ENCODE data around the gene STAG1. TPM values are rescaled to one million over a fixed set of nuclear protein-coding genes. Genes with fewer than 3 reads are reported as not detected.

Gene STAG1
- total and polyA plus RNA-seq, 2 of the 13 experiments (the other 11 are each of a cell fraction or from before 2014, with no cell fraction given), result 6.2 to 25.9 TPM

DNA sequence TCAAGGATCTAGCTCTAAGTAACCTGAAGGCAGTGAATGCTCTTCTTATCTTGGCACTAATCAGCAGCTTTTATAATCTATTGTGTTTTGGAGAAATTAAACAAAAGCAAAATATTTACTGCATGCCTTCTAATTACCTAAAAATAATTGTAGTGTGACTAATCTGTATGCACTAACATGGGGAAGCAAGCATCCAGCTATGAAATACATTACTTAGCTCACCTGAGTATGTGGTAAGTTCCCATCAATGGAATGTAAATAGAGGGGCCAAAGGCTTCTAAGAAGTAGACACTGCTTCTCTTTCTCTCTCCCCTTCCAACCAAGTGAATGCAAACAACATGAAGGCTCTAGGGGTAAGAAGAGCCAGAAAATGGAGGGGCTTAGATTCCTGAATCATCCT is 165.6 kb downstream of the STAG1 start (continued):
- TF ChIP-seq BCL6 (CRISPR knock-in tag; IDR thresholded peaks at IDR 0.05), result peak; percentile 72
- no peak for TF ChIP-seq SRF (IDR thresholded peaks at IDR 0.05; ENCODE audit: low read depth, low read length)
- TF ChIP-seq, protein P1, sequence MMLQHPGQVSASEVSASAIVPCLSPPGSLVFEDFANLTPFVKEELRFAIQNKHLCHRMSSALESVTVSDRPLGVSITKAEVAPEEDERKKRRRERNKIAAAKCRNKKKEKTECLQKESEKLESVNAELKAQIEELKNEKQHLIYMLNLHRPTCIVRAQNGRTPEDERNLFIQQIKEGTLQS (CRISPR knock-in tag; IDR thresholded peaks at IDR 0.05), result no peak
- TF ChIP-seq MEIS1 (CRISPR knock-in tag; IDR thresholded peaks at IDR 0.05; ENCODE audit: borderline replicate concordance), result no peak
- TF ChIP-seq TSC22D2 (CRISPR knock-in tag; IDR thresholded peaks at IDR 0.05; ENCODE audit: borderline replicate concordance), result no peak
- no peak for TF ChIP-seq PCBP1 (IDR thresholded peaks at IDR 0.05; ENCODE audit: borderline replicate concordance, low read depth, low read length)
- TF ChIP-seq, protein P2, sequence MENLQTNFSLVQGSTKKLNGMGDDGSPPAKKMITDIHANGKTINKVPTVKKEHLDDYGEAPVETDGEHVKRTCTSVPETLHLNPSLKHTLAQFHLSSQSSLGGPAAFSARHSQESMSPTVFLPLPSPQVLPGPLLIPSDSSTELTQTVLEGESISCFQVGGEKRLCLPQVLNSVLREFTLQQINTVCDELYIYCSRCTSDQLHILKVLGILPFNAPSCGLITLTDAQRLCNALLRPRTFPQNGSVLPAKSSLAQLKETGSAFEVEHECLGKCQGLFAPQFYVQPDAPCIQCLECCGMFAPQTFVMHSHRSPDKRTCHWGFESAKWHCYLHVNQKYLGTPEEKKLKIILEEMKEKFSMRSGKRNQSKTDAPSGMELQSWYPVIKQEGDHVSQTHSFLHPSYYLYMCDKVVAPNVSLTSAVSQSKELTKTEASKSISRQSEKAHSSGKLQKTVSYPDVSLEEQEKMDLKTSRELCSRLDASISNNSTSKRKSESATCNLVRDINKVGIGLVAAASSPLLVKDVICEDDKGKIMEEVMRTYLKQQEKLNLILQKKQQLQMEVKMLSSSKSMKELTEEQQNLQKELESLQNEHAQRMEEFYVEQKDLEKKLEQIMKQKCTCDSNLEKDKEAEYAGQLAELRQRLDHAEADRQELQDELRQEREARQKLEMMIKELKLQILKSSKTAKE (CRISPR knock-in tag; IDR thresholded peaks at IDR 0.05; ENCODE audit: borderline replicate concordance), result no peak
- no peak for TF ChIP-seq ZNF20 (CRISPR knock-in tag; IDR thresholded peaks at IDR 0.05)
- TF ChIP-seq NFIC (IDR thresholded peaks at IDR 0.05; ENCODE audit: low read length), result 0 out of 2 replicates have a peak, but pooled peaks have one; percentile 49
- no peak for TF ChIP-seq HDAC6 (IDR thresholded peaks at IDR 0.05; ENCODE audit: low read depth, low read length)
- TF ChIP-seq ZFY (CRISPR knock-in tag; IDR thresholded peaks at IDR 0.05), result no peak
- no peak for TF ChIP-seq ZNF660 (CRISPR knock-in tag; IDR thresholded peaks at IDR 0.05; ENCODE audit: borderline replicate concordance, low read depth)
- no peak for TF ChIP-seq CCDC6 (CRISPR knock-in tag; IDR thresholded peaks at IDR 0.05)
- no peak for TF ChIP-seq SMAD1 (CRISPR knock-in tag; IDR thresholded peaks at IDR 0.05; ENCODE audit: borderline replicate concordance, low read depth)
- no peak for TF ChIP-seq HMGA1 (CRISPR knock-in tag; conservative IDR thresholded peaks at IDR 0.05)
- TF ChIP-seq ZNF607 (CRISPR knock-in tag; IDR thresholded peaks at IDR 0.05; ENCODE audit: borderline replicate concordance), result no peak
- TF ChIP-seq NR2F6 (IDR thresholded peaks at IDR 0.05), result 0 out of 2 replicates have a peak, but pooled peaks have one; percentile 22
- no peak for TF ChIP-seq NR2F6 (CRISPR knock-in tag; IDR thresholded peaks at IDR 0.05)
- TF ChIP-seq ZNF850 (CRISPR knock-in tag; conservative IDR thresholded peaks at IDR 0.05), result no peak
- TF ChIP-seq HMG20A (CRISPR knock-in tag; IDR thresholded peaks at IDR 0.05; ENCODE audit: borderline replicate concordance), result peak; percentile 70; the same call in 1 of the 2 replicates
- no peak for TF ChIP-seq ZNF263 (CRISPR knock-in tag; IDR thresholded peaks at IDR 0.05)
- TF ChIP-seq, protein P3, sequence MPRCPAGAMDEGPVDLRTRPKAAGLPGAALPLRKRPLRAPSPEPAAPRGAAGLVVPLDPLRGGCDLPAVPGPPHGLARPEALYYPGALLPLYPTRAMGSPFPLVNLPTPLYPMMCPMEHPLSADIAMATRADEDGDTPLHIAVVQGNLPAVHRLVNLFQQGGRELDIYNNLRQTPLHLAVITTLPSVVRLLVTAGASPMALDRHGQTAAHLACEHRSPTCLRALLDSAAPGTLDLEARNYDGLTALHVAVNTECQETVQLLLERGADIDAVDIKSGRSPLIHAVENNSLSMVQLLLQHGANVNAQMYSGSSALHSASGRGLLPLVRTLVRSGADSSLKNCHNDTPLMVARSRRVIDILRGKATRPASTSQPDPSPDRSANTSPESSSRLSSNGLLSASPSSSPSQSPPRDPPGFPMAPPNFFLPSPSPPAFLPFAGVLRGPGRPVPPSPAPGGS (CRISPR knock-in tag; IDR thresholded peaks at IDR 0.05), result no peak
- TF ChIP-seq STAT5B (CRISPR knock-in tag; IDR thresholded peaks at IDR 0.05), result no peak
- peak; percentile 18; the same call in 1 of the 2 replicates for TF ChIP-seq SALL1 (CRISPR knock-in tag; IDR thresholded peaks at IDR 0.05)
- TF ChIP-seq SOX6 (IDR thresholded peaks at IDR 0.05), result no peak
- TF ChIP-seq SOX6 (CRISPR knock-in tag; IDR thresholded peaks at IDR 0.05), result peak; percentile 9; the same call in 1 of the 2 replicates
- peak in 1 of 2 experiments; percentile 23; a peak in 1 of 4 replicates for TF ChIP-seq KLF16 (CRISPR knock-in tag; IDR thresholded peaks at IDR 0.05)
- TF ChIP-seq MTF1 (CRISPR knock-in tag; IDR thresholded peaks at IDR 0.05), result no peak

All from HepG2 (cell line).